H1 (cell line): Measurements from ENCODE around the gene DOK3.
A peak's percentile ranks its signal among the peaks of the same experiment; 100 is the strongest.

ENCODE experiments used
- EP300 ChIP-seq, 2 experiments: IDR thresholded peaks; 1 replicate in 1 of 2; 2 replicates in 1 of 2; pipeline ENCODE4 v1.6.1; 2011 to 2012; ENCODE audit warnings: low read depth in 2 of 2, low read length in 2 of 2, mild to moderate bottlenecking in 2 of 2, borderline replicate concordance in 1 of 2, inconsistent platforms in 1 of 2, moderate library complexity in 1 of 2
- EZH2 ChIP-seq: fragments of 200-600 bp; sonication (generic); IDR thresholded peaks from 2 replicates; pipeline ENCODE4 v1.7.1; 2012; ENCODE audit warnings: low read depth, mild to moderate bottlenecking, moderate library complexity, low read length, inconsistent platforms; ENCODE audit not compliant: severe bottlenecking
- JUND ChIP-seq: IDR thresholded peaks from 2 replicates; pipeline ENCODE4 v1.6.1; 2011; ENCODE audit warnings: mild to moderate bottlenecking, improper control_type of control experiment, low read length
- NRF1 ChIP-seq: IDR thresholded peaks from 2 replicates; pipeline ENCODE4 v1.6.1; 2011; ENCODE audit warnings: mild to moderate bottlenecking, low read depth, low read length, improper control_type of control experiment
- POLR2A ChIP-seq, 2 experiments: IDR thresholded peaks; 1 replicate in 1 of 2; 2 replicates in 1 of 2; pipeline ENCODE4 v1.6.1; 2011; ENCODE audit warnings: low read depth in 2 of 2, low read length in 2 of 2, mild to moderate bottlenecking in 2 of 2; ENCODE audit errors: control extremely low read depth in 1 of 2
- POLR2AphosphoS5 ChIP-seq: IDR thresholded peaks from 2 replicates; pipeline ENCODE4 v1.6.1; 2011; ENCODE audit warnings: low read depth, low read length
- SAP30 ChIP-seq: fragments of 300-600 bp; sonication (generic); IDR thresholded peaks from 2 replicates; pipeline ENCODE4 v1.7.1; 2012; ENCODE audit warnings: low read length, moderate library complexity, mild to moderate bottlenecking, inconsistent platforms; ENCODE audit not compliant: insufficient read depth, insufficient replicate concordance
- SIN3A ChIP-seq, 2 experiments: IDR thresholded peaks in 1 of 2; conservative IDR thresholded peaks in 1 of 2; 2 replicates each; pipeline ENCODE4 v1.6.1; 2011 to 2012; ENCODE audit warnings: low read length in 2 of 2, improper control_type of control experiment in 1 of 2, low read depth in 1 of 2, mild to moderate bottlenecking in 1 of 2
- SP1 ChIP-seq: IDR thresholded peaks from 2 replicates; pipeline ENCODE4 v1.6.1; 2011; ENCODE audit warnings: low read depth, low read length
- TCF12 ChIP-seq: IDR thresholded peaks from 2 replicates; pipeline ENCODE4 v1.6.1; 2011; ENCODE audit warnings: low read depth, mild to moderate bottlenecking, low read length
- TF ChIP-seq, protein P1 (sequence below), 3 experiments: IDR thresholded peaks; 1 replicate in 2 of 3; 2 replicates in 1 of 3; pipeline versions ENCODE4 v1.5.1 to v1.6.1; 2011; ENCODE audit warnings: low read length in 3 of 3, mild to moderate bottlenecking in 3 of 3, inconsistent platforms in 2 of 3, low read depth in 1 of 3, moderate library complexity in 1 of 3; ENCODE audit not compliant: insufficient read depth in 1 of 3; ENCODE audit errors: control extremely low read depth in 1 of 3
- TF ChIP-seq, protein P2 (sequence below): IDR thresholded peaks from 2 replicates; pipeline ENCODE4 v1.6.1; 2012; ENCODE audit warnings: low read length, inconsistent platforms

DNA sequence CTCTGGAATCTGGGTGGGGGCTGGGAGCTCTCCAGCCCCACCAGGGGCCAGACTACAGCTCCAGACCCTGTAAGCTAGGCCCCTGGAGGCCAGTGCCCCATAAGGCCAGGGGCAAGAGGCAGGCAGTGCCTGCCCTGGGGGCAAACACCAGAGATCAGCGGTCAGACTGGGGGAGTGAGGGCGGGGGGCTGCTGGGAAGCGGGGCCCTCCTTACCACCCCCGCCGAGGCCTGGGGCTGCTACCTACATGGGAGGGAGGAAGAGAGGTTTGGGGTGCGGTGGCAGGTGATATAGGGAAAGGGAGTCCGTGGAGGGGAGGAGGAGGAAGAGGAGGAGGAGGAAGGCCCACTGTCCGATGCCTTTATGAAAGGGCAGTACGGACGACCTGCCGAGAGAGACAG is 50.3 kb downstream of the DOK3 start:
- no peak for TF ChIP-seq SAP30
- TF ChIP-seq EZH2, result no peak
- no peak for TF ChIP-seq SP1
- TF ChIP-seq, protein P1, sequence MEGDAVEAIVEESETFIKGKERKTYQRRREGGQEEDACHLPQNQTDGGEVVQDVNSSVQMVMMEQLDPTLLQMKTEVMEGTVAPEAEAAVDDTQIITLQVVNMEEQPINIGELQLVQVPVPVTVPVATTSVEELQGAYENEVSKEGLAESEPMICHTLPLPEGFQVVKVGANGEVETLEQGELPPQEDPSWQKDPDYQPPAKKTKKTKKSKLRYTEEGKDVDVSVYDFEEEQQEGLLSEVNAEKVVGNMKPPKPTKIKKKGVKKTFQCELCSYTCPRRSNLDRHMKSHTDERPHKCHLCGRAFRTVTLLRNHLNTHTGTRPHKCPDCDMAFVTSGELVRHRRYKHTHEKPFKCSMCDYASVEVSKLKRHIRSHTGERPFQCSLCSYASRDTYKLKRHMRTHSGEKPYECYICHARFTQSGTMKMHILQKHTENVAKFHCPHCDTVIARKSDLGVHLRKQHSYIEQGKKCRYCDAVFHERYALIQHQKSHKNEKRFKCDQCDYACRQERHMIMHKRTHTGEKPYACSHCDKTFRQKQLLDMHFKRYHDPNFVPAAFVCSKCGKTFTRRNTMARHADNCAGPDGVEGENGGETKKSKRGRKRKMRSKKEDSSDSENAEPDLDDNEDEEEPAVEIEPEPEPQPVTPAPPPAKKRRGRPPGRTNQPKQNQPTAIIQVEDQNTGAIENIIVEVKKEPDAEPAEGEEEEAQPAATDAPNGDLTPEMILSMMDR (IDR thresholded peaks at IDR 0.05; ENCODE audit: control extremely low read depth in 1 of 3, insufficient read depth in 1 of 3, low read depth in 1 of 3, low read length in 3 of 3), result no peak
- TF ChIP-seq, protein P2, sequence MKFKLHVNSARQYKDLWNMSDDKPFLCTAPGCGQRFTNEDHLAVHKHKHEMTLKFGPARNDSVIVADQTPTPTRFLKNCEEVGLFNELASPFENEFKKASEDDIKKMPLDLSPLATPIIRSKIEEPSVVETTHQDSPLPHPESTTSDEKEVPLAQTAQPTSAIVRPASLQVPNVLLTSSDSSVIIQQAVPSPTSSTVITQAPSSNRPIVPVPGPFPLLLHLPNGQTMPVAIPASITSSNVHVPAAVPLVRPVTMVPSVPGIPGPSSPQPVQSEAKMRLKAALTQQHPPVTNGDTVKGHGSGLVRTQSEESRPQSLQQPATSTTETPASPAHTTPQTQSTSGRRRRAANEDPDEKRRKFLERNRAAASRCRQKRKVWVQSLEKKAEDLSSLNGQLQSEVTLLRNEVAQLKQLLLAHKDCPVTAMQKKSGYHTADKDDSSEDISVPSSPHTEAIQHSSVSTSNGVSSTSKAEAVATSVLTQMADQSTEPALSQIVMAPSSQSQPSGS, result no peak
- 0 out of 3 replicates have a peak, but pooled peaks of 1 of the 2 experiments have one; percentile 0 for TF ChIP-seq POLR2A (IDR thresholded peaks at IDR 0.05; ENCODE audit: control extremely low read depth in 1 of 2, low read depth in 2 of 2, low read length in 2 of 2)
- TF ChIP-seq JUND, result no peak
- no peak for TF ChIP-seq TCF12
- no peak for TF ChIP-seq POLR2AphosphoS5
- TF ChIP-seq SIN3A (conservative IDR thresholded peaks at IDR 0.05 in 1 of 2, IDR thresholded peaks at IDR 0.05 in 1 of 2; ENCODE audit: low read depth in 1 of 2, low read length in 2 of 2), result no peak
- TF ChIP-seq EP300 (IDR thresholded peaks at IDR 0.05; ENCODE audit: borderline replicate concordance in 1 of 2, low read depth in 2 of 2, low read length in 2 of 2), result no peak
- no peak for TF ChIP-seq NRF1
